Erythroblast (primary cell): ENCODE measurements around the gene ADAMTSL1.

Experiments
- GATA1 ChIP-seq: IDR thresholded peaks from 2 replicates; pipeline ENCODE4 v1.6.1; 2011; ENCODE audit warnings: low read depth, mild to moderate bottlenecking, control low read depth, low read length, moderate library complexity
- POLR2A ChIP-seq: IDR thresholded peaks from 2 replicates; pipeline ENCODE4 v1.6.1; 2011; ENCODE audit warnings: mild to moderate bottlenecking, low read length

DNA sequence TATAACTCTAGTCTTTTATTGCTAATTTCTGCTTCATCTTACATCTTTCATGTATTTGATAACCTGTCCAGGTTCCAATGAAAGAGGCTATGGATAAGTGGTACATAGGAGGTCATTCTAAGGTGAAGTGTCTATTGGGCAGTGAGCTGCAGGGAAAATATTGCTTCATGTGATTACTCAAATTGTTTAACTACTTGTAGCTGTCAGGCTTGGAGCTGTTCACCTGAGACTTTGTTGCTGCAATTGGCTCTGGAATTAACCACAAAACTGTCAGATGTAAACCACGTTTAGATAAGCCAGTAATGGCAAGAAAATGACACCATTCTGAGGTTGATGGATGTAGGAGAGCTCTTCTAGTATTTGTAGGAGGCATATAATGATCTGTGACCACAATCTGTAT is 26.0 kb downstream of the ADAMTSL1 start:
- no peak for TF ChIP-seq POLR2A
- TF ChIP-seq GATA1 = no peak
